Keratinocyte (primary cell): ENCODE measurements around the gene PTGS2.

Experiments
- CTCF ChIP-seq, 3 experiments: IDR thresholded peaks in 1 of 3; conservative IDR thresholded peaks in 1 of 3; optimal IDR thresholded peaks in 1 of 3; 2 replicates in 2 of 3; 3 replicates in 1 of 3; pipeline versions ENCODE3 to v1.5.1; 2011; ENCODE audit warnings: low read length in 3 of 3, mild to moderate bottlenecking in 3 of 3, moderate library complexity in 2 of 3, control low read depth in 1 of 3, inconsistent platforms in 1 of 3; ENCODE audit not compliant: insufficient read depth in 2 of 3; ENCODE audit errors: extremely low read depth in 1 of 3
- EZH2 ChIP-seq: IDR thresholded peaks from one replicate; pipeline ENCODE4 v1.6.1; 2012; ENCODE audit warnings: inconsistent platforms, mild to moderate bottlenecking, low read length, moderate library complexity

GRCh38 chr1:186626356-186626932 lies 53.8 kb downstream of the PTGS2 start:
- TF ChIP-seq CTCF (optimal IDR thresholded peaks at IDR 0.05 in 1 of 3, IDR thresholded peaks at IDR 0.05 in 1 of 3, conservative IDR thresholded peaks at IDR 0.05 in 1 of 3; ENCODE audit: extremely low read depth in 1 of 3, insufficient read depth in 2 of 3, low read length in 3 of 3): no peak
- TF ChIP-seq EZH2: no peak
